Stimulated activated CD4-positive, alpha-beta T cell treated with anti-CD3 and anti-CD28 coated beads, Interleukin-1b, Interleukin-23, amount 100 ng/mL, for 24 hours (primary cell): ENCODE results near the gene RP2.

ENCODE experiments used
- DNase-seq, 4 experiments: peaks; one replicate each; pipeline ENCODE4 v3.0.0-alpha.2; 2020; ENCODE audit warnings: low read depth in 4 of 4, low spot score in 1 of 4

Gene RP2

GRCh38 chrX:46836701-46837557 is at the start of gene RP2:
RP2 (plus strand) TSS chrX:46837043; CDS start chrX:46837101, 58 bp downstream.
- DNase-seq: peak; percentile 55 to 76 (median 69)

GRCh38 chrX:46788902-46789301 is 47.9 kb upstream of the RP2 start:
- DNase-seq: no peak

- peak in 1 of 4 experiments; percentile 20 for DNase-seq
Observed at GRCh38 chrX:46791927-46792809, 44.7 kb upstream of the RP2 start.

- DNase-seq: no peak
Observed at GRCh38 chrX:46792810-46793188, 44.0 kb upstream of the RP2 start.

- DNase-seq: no peak
Observed at GRCh38 chrX:46793386-46794143, 43.3 kb upstream of the RP2 start.

GRCh38 chrX:46796574-46797191 is 40.2 kb upstream of the RP2 start:
- DNase-seq: peak; percentile 45 to 58 (median 52)

GRCh38 chrX:46803140-46803539 is 33.7 kb upstream of the RP2 start:
- no peak for DNase-seq

GRCh38 chrX:46805270-46805669 is 31.6 kb upstream of the RP2 start:
- no peak for DNase-seq

- DNase-seq: no peak
Observed at GRCh38 chrX:46811121-46811520, 25.7 kb upstream of the RP2 start.

- DNase-seq: no peak
Observed at GRCh38 chrX:46812445-46812844, 24.4 kb upstream of the RP2 start.

- no peak for DNase-seq
Observed at GRCh38 chrX:46814966-46815365, 21.9 kb upstream of the RP2 start.

GRCh38 chrX:46819136-46819535 is 17.7 kb upstream of the RP2 start:
- no peak for DNase-seq

- no peak for DNase-seq
Observed at GRCh38 chrX:46820391-46821100, 16.3 kb upstream of the RP2 start.

GRCh38 chrX:46823481-46823880 is 13.4 kb upstream of the RP2 start:
- no peak for DNase-seq

GRCh38 chrX:46831765-46832327 is 5.0 kb upstream of the RP2 start:
- no peak for DNase-seq

GRCh38 chrX:46837558-46838485 is 979 bp downstream of the RP2 start:
- no peak for DNase-seq

- DNase-seq: no peak
Observed at GRCh38 chrX:46838486-46838870, 1.6 kb downstream of the RP2 start.

- DNase-seq: no peak
Observed at GRCh38 chrX:46838974-46839480, 2.2 kb downstream of the RP2 start.

GRCh38 chrX:46840946-46841345 is 4.1 kb downstream of the RP2 start:
- no peak for DNase-seq
